ENCODE data around the gene IER5L.

IER5L gene

DNA sequence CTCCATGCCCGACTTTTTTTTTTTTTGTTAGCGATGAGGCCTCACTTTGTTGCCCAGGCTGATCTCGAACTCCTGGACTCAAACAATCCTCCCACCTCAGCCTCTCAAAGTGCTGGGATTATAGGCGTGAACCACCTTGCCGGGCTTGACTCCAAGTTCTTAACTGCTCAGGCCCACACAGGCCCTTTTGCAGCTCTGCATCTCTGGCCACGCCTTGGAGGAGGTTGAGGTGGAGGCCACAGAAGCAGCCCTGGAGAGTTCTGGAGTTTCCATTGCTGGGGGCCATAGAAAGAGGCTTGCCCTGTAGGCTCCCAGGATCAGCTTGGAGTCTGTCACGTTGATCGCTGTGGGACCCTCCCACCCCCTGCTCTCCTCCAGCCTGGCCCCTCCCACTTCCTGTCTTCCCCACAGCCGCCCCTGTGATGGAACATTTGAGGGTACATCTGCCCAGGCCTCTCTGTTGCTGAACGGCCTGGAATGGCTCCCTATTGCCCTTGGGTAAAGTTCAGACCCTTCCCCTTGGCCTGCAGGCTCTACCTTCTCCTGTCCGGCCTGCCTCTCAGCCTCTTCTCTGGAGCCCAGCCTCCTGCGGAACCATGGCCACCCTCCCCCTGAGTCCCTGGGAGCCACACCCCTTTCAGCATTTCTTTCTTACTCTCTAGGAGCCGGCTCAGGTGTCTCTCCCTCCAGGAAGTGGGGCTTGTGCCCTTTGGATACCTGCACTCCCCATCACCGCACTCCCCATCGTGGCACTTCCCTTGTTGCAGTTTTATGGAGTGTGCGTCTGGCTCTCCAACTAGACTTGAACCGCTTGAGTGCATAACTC is 30.4 kb upstream of the IER5L start:
- Mint-ChIP-seq H3K36me3 (ENCODE audit: low read depth) (no peaks in the 10 kb centered on the region), H3K9me3 (no peaks in the 10 kb centered on the region), H3K4me3 (peak overlapping the region; percentile 79), H3K27ac (peak overlapping the region; percentile 71), H3K4me1 (peaks cover 48% of the 10 kb centered on the region), H3K27me3 (ENCODE audit: low read depth, poor library complexity) (peaks cover 4% of the 10 kb centered on the region)
- peak; percentile 64 for DNase-seq
- TF ChIP-seq, protein P1, sequence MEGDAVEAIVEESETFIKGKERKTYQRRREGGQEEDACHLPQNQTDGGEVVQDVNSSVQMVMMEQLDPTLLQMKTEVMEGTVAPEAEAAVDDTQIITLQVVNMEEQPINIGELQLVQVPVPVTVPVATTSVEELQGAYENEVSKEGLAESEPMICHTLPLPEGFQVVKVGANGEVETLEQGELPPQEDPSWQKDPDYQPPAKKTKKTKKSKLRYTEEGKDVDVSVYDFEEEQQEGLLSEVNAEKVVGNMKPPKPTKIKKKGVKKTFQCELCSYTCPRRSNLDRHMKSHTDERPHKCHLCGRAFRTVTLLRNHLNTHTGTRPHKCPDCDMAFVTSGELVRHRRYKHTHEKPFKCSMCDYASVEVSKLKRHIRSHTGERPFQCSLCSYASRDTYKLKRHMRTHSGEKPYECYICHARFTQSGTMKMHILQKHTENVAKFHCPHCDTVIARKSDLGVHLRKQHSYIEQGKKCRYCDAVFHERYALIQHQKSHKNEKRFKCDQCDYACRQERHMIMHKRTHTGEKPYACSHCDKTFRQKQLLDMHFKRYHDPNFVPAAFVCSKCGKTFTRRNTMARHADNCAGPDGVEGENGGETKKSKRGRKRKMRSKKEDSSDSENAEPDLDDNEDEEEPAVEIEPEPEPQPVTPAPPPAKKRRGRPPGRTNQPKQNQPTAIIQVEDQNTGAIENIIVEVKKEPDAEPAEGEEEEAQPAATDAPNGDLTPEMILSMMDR (IDR thresholded peaks at IDR 0.05), result no peak

DNA sequence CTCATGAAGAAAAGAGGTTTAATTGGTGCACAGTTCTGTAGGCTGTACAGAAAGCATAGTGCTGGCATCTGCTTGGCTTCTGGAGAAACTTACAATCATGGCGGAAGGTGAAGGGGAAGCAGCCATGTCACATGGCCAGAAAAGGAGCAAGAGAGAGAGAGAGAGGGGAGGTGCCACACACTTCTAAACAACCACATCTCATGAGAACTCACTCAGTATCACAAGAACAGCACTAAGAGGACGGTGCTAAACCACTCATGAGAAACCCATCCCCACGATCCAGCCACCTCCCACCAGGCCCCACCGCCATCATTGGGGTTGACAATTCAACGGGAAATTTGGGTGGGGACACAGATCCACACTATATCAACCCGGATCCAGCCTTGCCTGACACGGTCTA is 28.8 kb upstream of the IER5L start:
- no peak for DNase-seq
- peaks cover 4% of the 10 kb centered on the region for H3K27me3 Mint-ChIP-seq (ENCODE audit: low read depth, poor library complexity)
- H3K9me3 Mint-ChIP-seq, result no peaks in the 10 kb centered on the region
- H3K4me3 Mint-ChIP-seq, result no peak overlapping the region
- H3K36me3 Mint-ChIP-seq (ENCODE audit: low read depth), result no peaks in the 10 kb centered on the region
- H3K27ac Mint-ChIP-seq, result no peak overlapping the region
- TF ChIP-seq, protein P1 (IDR thresholded peaks at IDR 0.05), result no peak
- H3K4me1 Mint-ChIP-seq, result peaks cover 51% of the 10 kb centered on the region

DNA sequence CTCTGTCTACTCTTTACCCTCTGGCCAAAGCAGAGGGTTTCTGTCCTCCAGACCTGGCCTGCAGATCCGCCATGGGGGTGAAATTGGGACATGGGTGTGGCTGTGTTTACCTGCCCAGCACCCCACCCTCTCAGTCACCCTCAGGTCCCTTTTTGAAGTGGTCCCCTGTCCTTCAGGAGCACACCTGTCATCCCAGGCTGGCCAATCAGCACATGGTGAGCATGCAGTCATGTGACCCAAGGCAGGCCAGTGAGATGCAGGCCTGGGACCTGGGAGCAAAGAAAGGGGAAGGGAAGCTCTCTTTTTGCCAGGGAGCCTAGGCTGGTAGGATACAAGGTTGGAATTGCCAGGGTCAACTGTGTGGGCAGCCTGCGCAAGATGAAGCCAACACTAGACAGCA is 28.3 kb upstream of the IER5L start:
- no peak overlapping the region for H3K4me3 Mint-ChIP-seq
- DNase-seq, result no peak
- TF ChIP-seq, protein P1 (IDR thresholded peaks at IDR 0.05), result no peak
- H3K27ac Mint-ChIP-seq, result no peak overlapping the region
- peaks cover 4% of the 10 kb centered on the region for H3K27me3 Mint-ChIP-seq (ENCODE audit: low read depth, poor library complexity)
- H3K4me1 Mint-ChIP-seq, result peaks cover 46% of the 10 kb centered on the region
- H3K36me3 Mint-ChIP-seq (ENCODE audit: low read depth), result no peaks in the 10 kb centered on the region
- H3K9me3 Mint-ChIP-seq, result no peaks in the 10 kb centered on the region

DNA sequence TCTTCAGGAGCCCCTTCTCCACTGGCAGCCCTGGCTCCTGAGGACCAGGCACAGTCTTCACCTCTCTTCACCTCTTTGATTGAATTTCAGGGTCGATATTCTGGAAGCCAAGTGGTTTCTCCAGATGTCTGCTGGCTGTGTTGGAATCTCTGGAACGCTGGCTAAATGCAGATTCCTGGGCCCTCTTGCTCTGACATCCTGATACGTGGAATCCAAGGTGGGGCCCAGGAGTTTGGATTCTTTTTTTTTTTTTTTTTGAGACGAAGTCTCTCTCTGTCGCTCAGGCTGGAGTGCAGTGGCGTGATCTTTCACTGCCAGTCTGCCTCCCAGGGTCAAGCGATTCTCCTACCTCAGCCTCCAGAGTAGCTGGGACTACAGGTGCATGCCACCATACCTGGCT is 26.8 kb upstream of the IER5L start:
- Mint-ChIP-seq H3K27ac (no peak overlapping the region), H3K4me3 (no peak overlapping the region), H3K36me3 (ENCODE audit: low read depth) (no peaks in the 10 kb centered on the region), H3K4me1 (peaks cover 42% of the 10 kb centered on the region), H3K9me3 (peaks cover 1% of the 10 kb centered on the region), H3K27me3 (ENCODE audit: low read depth, poor library complexity) (no peaks in the 10 kb centered on the region)
- TF ChIP-seq, protein P1 (IDR thresholded peaks at IDR 0.05), result no peak
- DNase-seq, result no peak

DNA sequence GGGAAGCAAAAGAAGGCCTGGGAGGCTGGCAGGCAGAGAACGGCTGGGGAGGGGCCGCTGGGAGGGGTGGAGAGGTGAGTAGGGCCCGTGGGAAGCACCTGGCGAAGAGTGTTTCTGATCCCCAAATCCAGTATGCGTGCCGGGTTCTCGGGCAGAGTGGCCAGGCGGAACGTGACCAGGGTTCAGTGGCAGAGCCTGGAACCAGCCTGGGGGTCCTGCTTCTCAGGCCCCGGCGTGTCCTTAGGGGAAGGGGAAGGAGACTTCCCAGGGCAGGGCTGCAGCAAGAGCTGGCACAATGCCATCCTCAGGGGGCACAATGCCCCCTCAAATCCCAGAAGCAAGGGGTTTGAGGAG is 25.5 kb upstream of the IER5L start:
- H3K27me3 Mint-ChIP-seq (ENCODE audit: low read depth, poor library complexity), result peaks cover 1% of the 10 kb centered on the region
- TF ChIP-seq, protein P1 (IDR thresholded peaks at IDR 0.05), result no peak
- no peak overlapping the region for H3K27ac Mint-ChIP-seq
- peak overlapping the region; percentile 81 for H3K4me3 Mint-ChIP-seq
- H3K36me3 Mint-ChIP-seq (ENCODE audit: low read depth), result no peaks in the 10 kb centered on the region
- peaks cover 39% of the 10 kb centered on the region for H3K4me1 Mint-ChIP-seq
- no peak for DNase-seq
- H3K9me3 Mint-ChIP-seq, result peaks cover 7% of the 10 kb centered on the region
